DND-41 (cell line): Measurements from ENCODE around the gene CTBP1.

ENCODE experiments used
- ATAC-seq: fragments of 200-7000 bp; cut with Tn5 transposase; 3 replicates; pipeline ENCODE4 v1.9.1; 2021; ENCODE audit warnings: low read depth; ENCODE audit not compliant: insufficient read depth
- DNase-seq: peaks from one replicate; pipeline ENCODE4 v3.0.0-alpha.2; 2020
- H2AFZ ChIP-seq: 2 replicates; pipeline ENCODE4 v1.6.0; 2012; ENCODE audit warnings: low read depth, low read length
- H3K27ac ChIP-seq: 2 replicates; pipeline ENCODE4 v1.5.1; 2012; ENCODE audit warnings: low read length, inconsistent platforms
- H3K27me3 ChIP-seq: fragments of 200-600 bp; sonication (generic); 2 replicates; pipeline ENCODE4 v1.6.0; 2012; ENCODE audit warnings: low read length, mild to moderate bottlenecking, inconsistent platforms; ENCODE audit not compliant: insufficient read depth, poor library complexity
- H3K36me3 ChIP-seq: 2 replicates; pipeline ENCODE4 v1.5.1; 2012; ENCODE audit warnings: low read length, inconsistent platforms; ENCODE audit not compliant: insufficient read depth
- H3K4me1 ChIP-seq: 2 replicates; pipeline ENCODE4 v1.5.1; 2012; ENCODE audit warnings: mild to moderate bottlenecking, low read length; ENCODE audit not compliant: insufficient read depth
- H3K4me2 ChIP-seq: 2 replicates; pipeline ENCODE4 v1.6.0; 2012; ENCODE audit warnings: mild to moderate bottlenecking, moderate library complexity, low read length, inconsistent platforms; ENCODE audit not compliant: insufficient read depth
- H3K4me3 ChIP-seq, 2 experiments: fragments of 200-600 bp in 1 of 2; shearing (Covaris generic) in 1 of 2; 2 replicates each; pipeline ENCODE4 v1.5.1; 2012 to 2016; ENCODE audit warnings: inconsistent platforms in 2 of 2, low read length in 2 of 2, mild to moderate bottlenecking in 2 of 2, low read depth in 1 of 2, moderate library complexity in 1 of 2
- H3K79me2 ChIP-seq: 2 replicates; pipeline ENCODE4 v1.6.0; 2012; ENCODE audit warnings: low read length, inconsistent platforms; ENCODE audit not compliant: insufficient read depth
- H3K9ac ChIP-seq: 2 replicates; pipeline ENCODE4 v1.6.0; 2012; ENCODE audit warnings: low read depth, mild to moderate bottlenecking, inconsistent platforms, low read length, moderate library complexity
- H3K9me3 ChIP-seq: 2 replicates; pipeline ENCODE4 v1.5.1; 2012; ENCODE audit warnings: low read length, moderate library complexity, mild to moderate bottlenecking, inconsistent platforms; ENCODE audit not compliant: insufficient read depth, severe bottlenecking
- H4K20me1 ChIP-seq: 2 replicates; pipeline ENCODE4 v1.6.0; 2012; ENCODE audit warnings: low read length; ENCODE audit not compliant: insufficient read depth
- CTCF ChIP-seq: IDR thresholded peaks from 2 replicates; pipeline ENCODE4 v1.5.1; 2012; ENCODE audit warnings: borderline replicate concordance, low read length, moderate library complexity, mild to moderate bottlenecking; ENCODE audit not compliant: poor library complexity, severe bottlenecking; ENCODE audit errors: extremely low read depth
- EZH2 ChIP-seq: IDR thresholded peaks from 3 replicates; pipeline ENCODE4 v1.6.1; 2012; ENCODE audit warnings: borderline replicate concordance, low read depth, mild to moderate bottlenecking, moderate library complexity, low read length, inconsistent platforms; ENCODE audit not compliant: severe bottlenecking

The CTBP1 gene

GRCh38 chr4:1204286-1204827, 44.6 kb downstream of the CTBP1 start:
- H3K9me3 ChIP-seq = no peaks in the 10 kb centered on the region
- ATAC-seq (no peak), DNase-seq (peak; percentile 2)
- H2AFZ ChIP-seq = no peak overlapping the region
- peak overlapping the region; percentile 95 for H3K27ac ChIP-seq
- H3K36me3 ChIP-seq = peaks cover 12% of the 10 kb centered on the region
- no peak overlapping the region for H3K4me3 ChIP-seq
- H3K27me3 ChIP-seq = no peaks in the 10 kb centered on the region
- no peak for TF ChIP-seq CTCF
- TF ChIP-seq EZH2 = no peak
- peaks cover 17% of the 10 kb centered on the region for H3K79me2 ChIP-seq
- H3K4me2 ChIP-seq = no peak overlapping the region
- no peaks in the 10 kb centered on the region for H4K20me1 ChIP-seq
- peaks cover 58% of the 10 kb centered on the region for H3K4me1 ChIP-seq
- H3K9ac ChIP-seq = no peak overlapping the region

- ATAC-seq = no peak
- Histone ChIP-seq H4K20me1 (no peaks in the 10 kb centered on the region), H3K9ac (peak overlapping the region; percentile 75), H3K27ac (peak overlapping the region; percentile 95), H2AFZ (peak overlapping the region; percentile 67; the same call in 1 of the 2 replicates), H3K4me1 (peaks cover 67% of the 10 kb centered on the region), H3K4me3 (peak overlapping the region in 1 of 2 experiments; percentile 49; a peak in 2 of 4 replicates), H3K27me3 (no peaks in the 10 kb centered on the region), H3K79me2 (peaks cover 23% of the 10 kb centered on the region), H3K36me3 (peaks cover 14% of the 10 kb centered on the region), H3K4me2 (peak overlapping the region; percentile 86), H3K9me3 (no peaks in the 10 kb centered on the region)
- DNase-seq = no peak
- TF ChIP-seq EZH2 (no peak), CTCF (no peak)
These were observed 45.8 kb downstream of the CTBP1 start for GRCh38 chr4:1203026-1203616.

GRCh38 chr4:1202526-1203011, 46.4 kb downstream of the CTBP1 start:
- Histone ChIP-seq H3K9ac (peak overlapping the region; percentile 75), H3K4me3 (peak overlapping the region in 1 of 2 experiments; percentile 49; a peak in 2 of 4 replicates), H3K9me3 (no peaks in the 10 kb centered on the region), H3K27ac (peak overlapping the region; percentile 95), H3K79me2 (peaks cover 25% of the 10 kb centered on the region), H3K4me2 (peak overlapping the region; percentile 86), H3K4me1 (peaks cover 68% of the 10 kb centered on the region), H4K20me1 (no peaks in the 10 kb centered on the region), H3K36me3 (peaks cover 16% of the 10 kb centered on the region), H2AFZ (peak overlapping the region; percentile 67), H3K27me3 (no peaks in the 10 kb centered on the region)
- ATAC-seq = no peak
- TF ChIP-seq EZH2 (no peak), CTCF (no peak)
- DNase-seq = no peak
